ENCODE data around the gene CEMIP.

GRCh38 chr15:80815106-80815505 is 35.9 kb downstream of the CEMIP start:
- TF ChIP-seq, protein P1, sequence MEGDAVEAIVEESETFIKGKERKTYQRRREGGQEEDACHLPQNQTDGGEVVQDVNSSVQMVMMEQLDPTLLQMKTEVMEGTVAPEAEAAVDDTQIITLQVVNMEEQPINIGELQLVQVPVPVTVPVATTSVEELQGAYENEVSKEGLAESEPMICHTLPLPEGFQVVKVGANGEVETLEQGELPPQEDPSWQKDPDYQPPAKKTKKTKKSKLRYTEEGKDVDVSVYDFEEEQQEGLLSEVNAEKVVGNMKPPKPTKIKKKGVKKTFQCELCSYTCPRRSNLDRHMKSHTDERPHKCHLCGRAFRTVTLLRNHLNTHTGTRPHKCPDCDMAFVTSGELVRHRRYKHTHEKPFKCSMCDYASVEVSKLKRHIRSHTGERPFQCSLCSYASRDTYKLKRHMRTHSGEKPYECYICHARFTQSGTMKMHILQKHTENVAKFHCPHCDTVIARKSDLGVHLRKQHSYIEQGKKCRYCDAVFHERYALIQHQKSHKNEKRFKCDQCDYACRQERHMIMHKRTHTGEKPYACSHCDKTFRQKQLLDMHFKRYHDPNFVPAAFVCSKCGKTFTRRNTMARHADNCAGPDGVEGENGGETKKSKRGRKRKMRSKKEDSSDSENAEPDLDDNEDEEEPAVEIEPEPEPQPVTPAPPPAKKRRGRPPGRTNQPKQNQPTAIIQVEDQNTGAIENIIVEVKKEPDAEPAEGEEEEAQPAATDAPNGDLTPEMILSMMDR (IDR thresholded peaks at IDR 0.05) = no peak
- TF ChIP-seq POLR2A (IDR thresholded peaks at IDR 0.05; ENCODE audit: low read depth) (no peak), POLR2AphosphoS5 (IDR thresholded peaks at IDR 0.05) (no peak)
